Suprapubic skin (tissue), 3 donors: ENCODE results near the gene HNRNPLL.

Source experiments
- EP300 ChIP-seq: sonication (generic); formaldehyde crosslinking; IDR thresholded peaks from one replicate; pipeline ENCODE4 v1.6.1; 2017; ENCODE audit warnings: antibody characterized with exemption
- POLR2A ChIP-seq, 2 donors: fragments of 450-650 bp; IDR thresholded peaks; one replicate each; pipeline ENCODE4 v1.6.1; 2017; ENCODE audit warnings: antibody characterized with exemption in 2 of 2, mild to moderate bottlenecking in 2 of 2, moderate library complexity in 2 of 2
- TF ChIP-seq, protein P1 (sequence below), 2 donors: fragments of 200-600 bp in 1 of 2; fragments of 450-650 bp in 1 of 2; sonication (generic) in 1 of 2; IDR thresholded peaks; one replicate each; pipeline ENCODE4 v1.5.1; 2016 to 2019; ENCODE audit warnings: antibody characterized with exemption in 2 of 2, mild to moderate bottlenecking in 1 of 2, moderate library complexity in 1 of 2

DNA sequence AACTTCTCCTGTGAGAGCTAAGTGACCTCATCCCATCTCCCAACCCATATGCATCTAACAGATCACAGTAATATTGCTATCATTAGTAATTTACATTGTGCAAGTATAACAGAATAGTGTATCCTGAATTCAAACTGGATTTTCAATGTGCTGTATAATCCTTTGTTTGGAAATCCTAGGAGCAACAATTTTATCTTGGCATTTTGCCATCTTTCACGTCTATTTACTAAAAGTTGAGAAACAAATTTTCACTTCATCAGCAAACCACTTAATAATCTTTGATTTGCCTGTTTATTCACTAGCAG, 3.8 kb downstream of the HNRNPLL start:
- TF ChIP-seq, protein P1, sequence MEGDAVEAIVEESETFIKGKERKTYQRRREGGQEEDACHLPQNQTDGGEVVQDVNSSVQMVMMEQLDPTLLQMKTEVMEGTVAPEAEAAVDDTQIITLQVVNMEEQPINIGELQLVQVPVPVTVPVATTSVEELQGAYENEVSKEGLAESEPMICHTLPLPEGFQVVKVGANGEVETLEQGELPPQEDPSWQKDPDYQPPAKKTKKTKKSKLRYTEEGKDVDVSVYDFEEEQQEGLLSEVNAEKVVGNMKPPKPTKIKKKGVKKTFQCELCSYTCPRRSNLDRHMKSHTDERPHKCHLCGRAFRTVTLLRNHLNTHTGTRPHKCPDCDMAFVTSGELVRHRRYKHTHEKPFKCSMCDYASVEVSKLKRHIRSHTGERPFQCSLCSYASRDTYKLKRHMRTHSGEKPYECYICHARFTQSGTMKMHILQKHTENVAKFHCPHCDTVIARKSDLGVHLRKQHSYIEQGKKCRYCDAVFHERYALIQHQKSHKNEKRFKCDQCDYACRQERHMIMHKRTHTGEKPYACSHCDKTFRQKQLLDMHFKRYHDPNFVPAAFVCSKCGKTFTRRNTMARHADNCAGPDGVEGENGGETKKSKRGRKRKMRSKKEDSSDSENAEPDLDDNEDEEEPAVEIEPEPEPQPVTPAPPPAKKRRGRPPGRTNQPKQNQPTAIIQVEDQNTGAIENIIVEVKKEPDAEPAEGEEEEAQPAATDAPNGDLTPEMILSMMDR (IDR thresholded peaks at IDR 0.05), result no peak
- no peak for TF ChIP-seq EP300
- TF ChIP-seq POLR2A (IDR thresholded peaks at IDR 0.05), result no peak
